Prostate gland (tissue), 2 donors: ENCODE data around the gene RNF157.

ENCODE experiments used
- POLR2AphosphoS5 ChIP-seq: sonication (generic); formaldehyde crosslinking; IDR thresholded peaks from one replicate; pipeline ENCODE4 v1.6.1; 2017; ENCODE audit warnings: antibody characterized with exemption
- TF ChIP-seq, protein P1 (sequence below), 4 experiments: fragments of 200-600 bp in 2 of 4; fragments of 450-650 bp in 2 of 4; sonication (generic) in 2 of 4; IDR thresholded peaks; 1 replicate in 3 of 4; 2 replicates in 1 of 4; pipeline ENCODE4 v1.5.1; 2016 to 2019; ENCODE audit warnings: antibody characterized with exemption in 4 of 4, mild to moderate bottlenecking in 2 of 4, moderate library complexity in 2 of 4

- TF ChIP-seq, protein P1, sequence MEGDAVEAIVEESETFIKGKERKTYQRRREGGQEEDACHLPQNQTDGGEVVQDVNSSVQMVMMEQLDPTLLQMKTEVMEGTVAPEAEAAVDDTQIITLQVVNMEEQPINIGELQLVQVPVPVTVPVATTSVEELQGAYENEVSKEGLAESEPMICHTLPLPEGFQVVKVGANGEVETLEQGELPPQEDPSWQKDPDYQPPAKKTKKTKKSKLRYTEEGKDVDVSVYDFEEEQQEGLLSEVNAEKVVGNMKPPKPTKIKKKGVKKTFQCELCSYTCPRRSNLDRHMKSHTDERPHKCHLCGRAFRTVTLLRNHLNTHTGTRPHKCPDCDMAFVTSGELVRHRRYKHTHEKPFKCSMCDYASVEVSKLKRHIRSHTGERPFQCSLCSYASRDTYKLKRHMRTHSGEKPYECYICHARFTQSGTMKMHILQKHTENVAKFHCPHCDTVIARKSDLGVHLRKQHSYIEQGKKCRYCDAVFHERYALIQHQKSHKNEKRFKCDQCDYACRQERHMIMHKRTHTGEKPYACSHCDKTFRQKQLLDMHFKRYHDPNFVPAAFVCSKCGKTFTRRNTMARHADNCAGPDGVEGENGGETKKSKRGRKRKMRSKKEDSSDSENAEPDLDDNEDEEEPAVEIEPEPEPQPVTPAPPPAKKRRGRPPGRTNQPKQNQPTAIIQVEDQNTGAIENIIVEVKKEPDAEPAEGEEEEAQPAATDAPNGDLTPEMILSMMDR (IDR thresholded peaks at IDR 0.05), result no peak
- TF ChIP-seq POLR2AphosphoS5, result no peak
Measured at GRCh38 chr17:76241204-76241538, 878 bp upstream of the RNF157 start.
